ENCODE data around the gene MTHFD2L. TPM values are rescaled to one million over a fixed set of nuclear protein-coding genes. Genes with fewer than 3 reads are reported as not detected.

MTHFD2L gene
- total and polyA plus RNA-seq, 9 of the 15 experiments (the other 6 are each of a cell fraction or from before 2014, with no cell fraction given): 10.0 to 39.0 (median 26.0) TPM

- H3K27ac ChIP-seq (ENCODE audit: extremely low read depth, low read depth, low read length): peak overlapping the region; percentile 2; the same call in 1 of the 3 replicates
- peaks cover 5 to 30% of the 10 kb centered on the region in 2 experiments for H3K4me1 ChIP-seq (replicated peaks in 1 of 2; ENCODE audit: control insufficient read depth in 2 of 2, insufficient read depth in 2 of 2, low read length in 2 of 2)
- H3K27me3 ChIP-seq (ENCODE audit: control insufficient read depth in 2 of 2, insufficient read depth in 2 of 2, low read length in 2 of 2): no peaks in the 10 kb centered on the region
- peak overlapping the region; percentile 4 to 79; a peak in 1 of 4 replicates for H3K9ac ChIP-seq (ENCODE audit: insufficient read depth in 1 of 2, low read depth in 2 of 2, low read length in 2 of 2)
- peaks cover 18% of the 10 kb centered on the region for H3K36me3 ChIP-seq (ENCODE audit: control insufficient read depth, insufficient read depth, low read length)
- no peaks in the 10 kb centered on the region for H3K9me3 ChIP-seq (replicated peaks; ENCODE audit: control insufficient read depth, insufficient read depth, low read depth, low read length)
- POLR2A ChIA-PET: interaction anchor here (0.7 to 2.9 kb wide), 4 partner anchors 9 to 354 kb away, joined by 3 to 7 read pairs (median 6); no protein-coding TSS in a partner anchor
- 18% methylated on average over 4 of the region's 4 CpGs for WGBS (ENCODE audit: insufficient coverage, low coverage, missing lambda C conversion rate)
- FAIRE-seq (peak; percentile 82), ATAC-seq (peak; percentile 73), DNase-seq (ENCODE audit: extremely low read depth in 1 of 4, low spot score in 3 of 4) (peak; percentile 17 to 77 (median 40))
- H3K4me3 ChIP-seq: no peak overlapping the region
- peak overlapping the region; percentile 70 for H3K4me2 ChIP-seq (ENCODE audit: insufficient read depth, low read length)
- peak overlapping the region; percentile 67; the same call in 1 of the 2 replicates for H2AFZ ChIP-seq (ENCODE audit: low read depth, low read length)
- H3K9me1 ChIP-seq (ENCODE audit: control insufficient read depth, insufficient read depth, low read length): no peaks in the 10 kb centered on the region
- intact Hi-C loops (cut with micrococcal nuclease): loop anchor here (1.0 to 2.0 kb wide), 4 partner anchors 50 to 351 kb away; no protein-coding TSS in a partner anchor
- no TSS peak for BruUV-seq (replicated peaks)
- in situ Hi-C loops (cut with MboI): loop anchor here (5.0 kb wide), 1 partner anchor 352 kb away; no protein-coding TSS in a partner anchor
- H4K20me1 ChIP-seq (replicated peaks; ENCODE audit: control insufficient read depth, insufficient read depth, low read length): no peaks in the 10 kb centered on the region
- CTCF ChIA-PET (ENCODE audit: low intra/inter-chr PET ratio): interaction anchor here (0.7 to 2.5 kb wide), 9 partner anchors 9 to 918 kb away, joined by 3 to 10 read pairs (median 5); no protein-coding TSS in a partner anchor
- peaks cover 97% of the 10 kb centered on the region for H3K79me2 ChIP-seq (ENCODE audit: control insufficient read depth, insufficient read depth, low read length)
- no peak for TF ChIP-seq VEZF1 (CRISPR knock-in tag; IDR thresholded peaks at IDR 0.05)
- TF ChIP-seq MEIS2 (IDR thresholded peaks at IDR 0.05; ENCODE audit: partially characterized antibody): peak; percentile 30
- no peak for TF ChIP-seq SNIP1 (IDR thresholded peaks at IDR 0.05; ENCODE audit: low read depth)
- TF ChIP-seq PCBP2 (IDR thresholded peaks at IDR 0.05; ENCODE audit: low read depth, low read length, poor library complexity, severe bottlenecking): no peak
- TF ChIP-seq HEY1 (CRISPR knock-in tag; IDR thresholded peaks at IDR 0.05; ENCODE audit: borderline replicate concordance): no peak
- no peak for TF ChIP-seq YBX1 (IDR thresholded peaks at IDR 0.05)
- no peak for TF ChIP-seq ZBTB9 (CRISPR knock-in tag; IDR thresholded peaks at IDR 0.05)
- TF ChIP-seq NR3C1 (CRISPR knock-in tag; IDR thresholded peaks at IDR 0.05): no peak
- TF ChIP-seq GATA2 (CRISPR knock-in tag; IDR thresholded peaks at IDR 0.05): peak; percentile 81
- 0 out of 2 replicates have a peak, but pooled peaks have one; percentile 32 for TF ChIP-seq ZEB2 (IDR thresholded peaks at IDR 0.05)
- TF ChIP-seq ARID3A (IDR thresholded peaks at IDR 0.05; ENCODE audit: borderline replicate concordance, low read depth, low read length): peak; percentile 87
- TF ChIP-seq ZBTB2 (IDR thresholded peaks at IDR 0.05): no peak
- TF ChIP-seq EHMT2 (IDR thresholded peaks at IDR 0.05): no peak
- peak; percentile 80 for TF ChIP-seq LEF1 (IDR thresholded peaks at IDR 0.05)
- 0 out of 2 replicates have a peak, but pooled peaks have one; percentile 7 for TF ChIP-seq JUND (IDR thresholded peaks at IDR 0.05; ENCODE audit: borderline replicate concordance, low read depth, low read length)
- no peak for TF ChIP-seq JUND (tag; IDR thresholded peaks at IDR 0.05; ENCODE audit: borderline replicate concordance, low read depth, low read length)
Observed at GRCh38 chr4:74320559-74321118, 162.7 kb downstream of the MTHFD2L start.

Data from K562 (cell line).